H1 (cell line): Measurements from ENCODE around the gene CCSAP. TPM values are rescaled to one million over a fixed set of nuclear protein-coding genes. Genes with fewer than 3 reads are reported as not detected.
A peak's percentile ranks its signal among the peaks of the same experiment; 100 is the strongest.

Experiments
- CHD2 ChIP-seq: IDR thresholded peaks from 2 replicates; pipeline ENCODE4 v1.6.1; 2012; ENCODE audit warnings: low read length, improper control_type of control experiment
- CREB1 ChIP-seq: IDR thresholded peaks from 2 replicates; pipeline ENCODE4 v1.6.1; 2012; ENCODE audit warnings: inconsistent platforms
- EGR1 ChIP-seq: IDR thresholded peaks from 2 replicates; pipeline ENCODE4 v1.6.1; 2011; ENCODE audit warnings: low read depth, low read length, borderline replicate concordance
- EZH2 ChIP-seq: fragments of 200-600 bp; sonication (generic); IDR thresholded peaks from 2 replicates; pipeline ENCODE4 v1.7.1; 2012; ENCODE audit warnings: low read depth, mild to moderate bottlenecking, moderate library complexity, low read length, inconsistent platforms; ENCODE audit not compliant: severe bottlenecking
- GABPA ChIP-seq: IDR thresholded peaks from 2 replicates; pipeline ENCODE4 v1.6.1; 2011; ENCODE audit warnings: mild to moderate bottlenecking, low read length, moderate library complexity, borderline replicate concordance; ENCODE audit not compliant: insufficient read depth
- HDAC6 ChIP-seq: IDR thresholded peaks from one replicate; pipeline ENCODE4 v1.7.1; 2012; ENCODE audit warnings: low read depth, mild to moderate bottlenecking, inconsistent platforms, low read length, moderate library complexity
- KDM1A ChIP-seq: fragments of 200-600, 300-600 bp; sonication (generic); IDR thresholded peaks from 2 replicates; pipeline ENCODE4 v1.7.1; 2016; ENCODE audit warnings: mild to moderate bottlenecking, low read length, borderline replicate concordance
- KDM4A ChIP-seq: IDR thresholded peaks from one replicate; pipeline ENCODE4 v1.7.1; 2012; ENCODE audit warnings: low read depth, mild to moderate bottlenecking, moderate library complexity, low read length, inconsistent platforms; ENCODE audit not compliant: severe bottlenecking
- MAFK ChIP-seq: IDR thresholded peaks from 2 replicates; pipeline ENCODE4 v1.6.1; 2012; ENCODE audit warnings: low read depth, mild to moderate bottlenecking, improper control_type of control experiment, low read length
- POLR2AphosphoS5 ChIP-seq: IDR thresholded peaks from 2 replicates; pipeline ENCODE4 v1.6.1; 2011; ENCODE audit warnings: low read depth, low read length
- RAD21 ChIP-seq, 2 experiments: IDR thresholded peaks in 1 of 2; conservative IDR thresholded peaks in 1 of 2; 2 replicates each; pipeline ENCODE4 v1.6.1; 2011; ENCODE audit warnings: low read depth in 2 of 2, low read length in 2 of 2, improper control_type of control experiment in 1 of 2, inconsistent platforms in 1 of 2, mild to moderate bottlenecking in 1 of 2, moderate library complexity in 1 of 2
- RFX5 ChIP-seq: IDR thresholded peaks from 2 replicates; pipeline ENCODE4 v1.6.1; 2011; ENCODE audit warnings: low read depth, low read length, improper control_type of control experiment, borderline replicate concordance
- RNF2 ChIP-seq: fragments of 200-900, 300-1000 bp; sonication (generic); IDR thresholded peaks from 2 replicates; pipeline ENCODE4 v1.7.1; 2016; ENCODE audit warnings: borderline replicate concordance, low read depth, mild to moderate bottlenecking, antibody characterized with exemption, low read length; ENCODE audit not compliant: poor library complexity, severe bottlenecking; ENCODE audit errors: missing control alignments
- SP4 ChIP-seq: IDR thresholded peaks from 2 replicates; pipeline ENCODE4 v1.6.1; 2012; ENCODE audit warnings: low read length, inconsistent platforms
- polyA plus RNA-seq, 7 experiments: library from polyadenylated mRNA; depleted of rRNA in 3 of 7; stranded (reverse) in 5 of 7; unstranded in 2 of 7; fragments of >200 nt in 5 of 7; fragments of 200-250 nt in 2 of 7; gene quantifications; 1 replicate in 5 of 7; 2 replicates in 1 of 7; 4 replicates in 1 of 7; pipeline versions ENCODE4 v1.2.1 to v1.2.3, GENCODE V29; 2011 to 2013; ENCODE audit warnings: missing spikeins in 2 of 7, mixed read lengths in 2 of 7
- total RNA-seq: library from RNA; stranded (reverse); fragmentation: NEBNext Ultra II Directional; extraction: Animal tissue kit (Norgen Biotek cat#: 25700); gene quantifications from 2 replicates; pipeline ENCODE4 v1.2.1, GENCODE V29; 2021

CCSAP gene
- total and polyA plus RNA-seq, 2 of the 8 experiments (the other 6 are each of a cell fraction or from before 2014, with no cell fraction given): 3.5 to 17.2 TPM

GRCh38 chr1:229378586-229379367 lies 35.9 kb upstream of the CCSAP start (continued):
- TF ChIP-seq RAD21 (IDR thresholded peaks at IDR 0.05 in 1 of 2, conservative IDR thresholded peaks at IDR 0.05 in 1 of 2; ENCODE audit: low read depth in 2 of 2, low read length in 2 of 2) (peak; percentile 21 to 26; a peak in 3 of 4 replicates), POLR2AphosphoS5 (no peak), RNF2 (no peak), HDAC6 (no peak), KDM4A (no peak), CHD2 (no peak), KDM1A (peak; percentile 71; the same call in 1 of the 2 replicates), CREB1 (peak; percentile 45; the same call in 1 of the 2 replicates), GABPA (no peak), SP4 (no peak), EZH2 (no peak), MAFK (no peak), RFX5 (no peak), EGR1 (no peak)
- TF ChIP-seq, all 59 proteins: peak for 4
